ACHN (cell line): ENCODE data around the gene SOX6.

Source experiments
- DNase-seq: peaks from one replicate; pipeline ENCODE4 v3.0.0-alpha.2; 2015
- in situ Hi-C: cut with HindIII; loops from 2 replicates; pipeline ENCODE4 v1.10.0; 2017; ENCODE audit warnings: low sequenced_read_pairs, low pct_ligation_motif_present, low pct_unique_long_range_greater_than_20kb

Gene SOX6

DNA sequence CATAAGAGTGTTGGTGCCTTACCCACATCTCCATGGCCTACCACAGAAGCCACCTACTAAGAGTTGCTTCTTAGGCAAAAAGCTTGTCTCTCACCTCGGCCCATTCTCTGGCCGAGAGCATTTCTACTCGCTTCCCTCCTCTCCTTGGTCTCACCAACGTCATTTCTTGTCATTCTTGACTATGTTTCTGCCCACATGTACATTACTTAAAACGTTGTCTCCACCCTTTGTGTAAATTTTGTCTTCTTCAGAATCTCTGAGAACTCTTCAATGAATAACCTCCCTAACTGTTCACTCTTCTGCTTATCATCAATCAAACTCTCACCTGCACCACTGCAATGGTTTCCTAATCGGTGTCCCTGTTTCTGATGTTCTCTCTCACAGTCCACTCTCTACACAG, 20.1 kb downstream of the SOX6 start:
- in situ Hi-C loops = no loop called here
- DNase-seq = no peak

DNA sequence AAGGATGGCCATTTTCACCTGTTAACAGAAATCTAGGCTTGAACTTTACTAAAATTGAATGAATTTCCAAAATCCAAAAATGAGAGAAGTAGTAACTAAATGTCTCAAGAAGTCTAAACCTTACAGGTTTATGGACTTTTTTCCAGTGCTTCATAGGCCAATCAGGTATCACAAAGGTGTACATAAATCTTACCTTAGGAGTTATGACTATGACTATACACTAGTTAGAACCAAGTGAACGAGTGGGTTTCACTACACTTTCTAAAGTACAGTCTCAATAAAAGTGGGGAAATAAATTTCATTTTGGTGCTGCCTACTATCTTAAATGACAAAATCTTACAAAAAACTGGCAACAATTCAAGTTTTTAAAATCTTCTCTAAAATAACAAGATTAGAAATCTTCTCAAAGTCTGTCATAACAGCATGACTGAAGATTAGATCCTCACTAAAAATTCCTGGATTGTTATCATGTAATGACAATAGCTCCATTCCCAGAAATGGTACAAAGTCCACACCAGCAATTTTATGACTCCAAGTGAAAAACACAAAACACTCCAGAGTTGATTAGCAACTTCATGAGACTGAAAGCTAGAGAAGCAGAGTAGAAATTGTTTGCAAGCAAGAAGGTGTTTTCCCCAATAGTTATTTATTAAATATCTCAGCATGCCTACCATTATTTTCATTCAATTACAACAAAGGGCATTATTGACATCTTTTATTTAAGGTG, 20.9 kb downstream of the SOX6 start:
- DNase-seq = no peak
- in situ Hi-C loops = no loop called here

DNA sequence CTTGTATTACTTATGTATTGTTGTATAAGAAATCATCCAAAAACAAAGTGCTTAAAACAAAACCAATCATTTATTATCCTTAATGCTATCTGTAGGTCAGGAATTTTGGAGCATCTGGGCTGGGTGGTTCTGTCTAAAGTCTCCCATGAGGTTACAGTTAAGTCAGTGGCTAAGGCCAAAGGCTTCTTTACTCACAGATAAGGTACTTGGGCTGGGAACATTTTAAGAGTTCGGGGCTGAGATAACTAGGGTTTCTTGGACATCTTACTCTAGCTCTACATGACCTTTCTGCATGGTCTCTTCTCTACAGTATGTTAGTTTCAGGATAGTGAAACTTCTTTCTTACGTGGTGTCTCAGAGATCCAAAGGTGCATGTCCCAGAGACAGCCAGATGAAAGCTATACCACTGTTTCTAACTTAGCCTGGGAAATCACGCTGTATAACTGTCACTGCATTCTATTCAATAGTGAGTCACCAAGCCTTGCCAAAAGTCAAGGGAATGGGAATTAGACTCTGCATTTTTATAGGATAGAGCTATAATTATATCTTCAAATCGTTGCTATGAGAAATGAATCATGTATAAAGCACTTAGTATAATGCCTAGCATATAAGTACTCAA, 29.6 kb downstream of the SOX6 start:
- in situ Hi-C loops = no loop called here
- no peak for DNase-seq

DNA sequence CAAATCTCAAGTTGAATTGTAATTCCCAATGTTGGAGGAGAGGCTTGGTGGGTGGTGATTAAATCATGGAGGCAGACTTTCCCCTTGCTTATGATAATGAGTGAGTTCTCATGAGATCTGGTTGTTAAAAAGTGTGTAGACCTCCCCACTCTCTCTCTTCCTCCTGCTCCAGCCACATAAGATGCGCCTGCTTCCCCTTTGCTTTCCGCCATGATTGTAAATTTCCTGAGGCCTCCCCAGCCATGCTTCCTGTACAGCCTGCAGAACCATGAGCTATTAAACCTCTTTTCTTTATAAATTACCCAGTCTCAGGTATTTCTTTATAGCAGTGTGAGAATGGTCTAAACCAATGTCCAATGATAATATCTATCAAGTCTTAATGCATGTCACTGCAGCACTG, 34.2 kb downstream of the SOX6 start:
- in situ Hi-C loops = no loop called here
- DNase-seq = no peak

DNA sequence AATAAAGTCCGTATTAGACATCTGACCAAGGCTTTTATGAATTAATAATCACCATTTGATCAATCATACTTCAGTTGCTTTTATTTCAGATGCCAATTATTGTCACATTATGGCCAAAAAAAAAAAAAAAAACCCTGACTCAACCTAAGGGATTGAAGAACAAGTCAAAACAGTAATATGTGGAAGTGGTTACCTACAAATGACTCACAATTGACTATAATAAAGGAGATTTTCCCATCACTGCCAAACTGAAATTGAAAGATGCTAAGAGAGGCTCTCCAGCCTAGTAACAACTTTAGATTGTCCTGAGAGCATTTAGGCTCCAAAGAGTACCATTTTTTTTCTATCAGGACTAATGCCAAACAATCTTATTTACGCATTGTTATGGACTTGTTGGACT, 35.2 kb downstream of the SOX6 start:
- in situ Hi-C loops = no loop called here
- DNase-seq = no peak

DNA sequence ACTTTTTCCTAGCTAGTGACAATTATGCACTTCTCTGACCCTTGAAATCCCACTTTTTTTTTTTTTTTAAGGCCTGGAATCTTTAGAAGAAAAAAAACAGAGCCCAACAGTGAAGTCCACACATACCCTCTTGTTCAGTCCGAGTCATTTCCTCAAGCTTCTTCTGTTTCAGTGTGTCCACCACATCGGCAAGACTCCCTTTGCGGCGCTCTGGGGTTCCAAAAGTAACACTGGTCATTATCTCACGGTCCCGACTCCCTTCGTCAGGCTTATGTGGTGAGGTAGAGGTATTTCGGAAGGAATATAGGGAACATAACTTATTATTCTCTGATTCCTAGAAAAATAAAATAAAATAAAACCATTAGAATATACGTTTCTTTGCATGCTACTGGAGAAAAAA, 38.0 kb downstream of the SOX6 start:
- in situ Hi-C loops = no loop called here
- no peak for DNase-seq

DNA sequence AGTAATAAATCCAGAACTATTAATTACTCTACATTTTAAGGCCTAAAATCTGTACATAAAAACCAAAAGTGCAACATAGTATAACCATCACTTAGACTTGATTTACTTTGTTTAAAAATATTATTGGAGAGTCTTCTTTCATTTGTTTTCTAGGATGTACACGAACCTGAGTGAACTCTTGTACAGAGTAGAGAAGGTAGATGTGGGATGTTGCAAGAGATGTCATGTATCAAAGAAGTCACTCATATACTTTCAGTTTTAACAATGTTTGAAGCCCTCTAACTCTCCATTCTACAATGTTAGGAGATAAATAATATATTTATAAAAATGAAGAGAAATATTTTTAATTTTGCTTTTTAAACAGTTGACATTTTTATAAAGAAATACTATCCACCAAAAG, 38.6 kb downstream of the SOX6 start:
- in situ Hi-C loops = no loop called here
- no peak for DNase-seq

DNA sequence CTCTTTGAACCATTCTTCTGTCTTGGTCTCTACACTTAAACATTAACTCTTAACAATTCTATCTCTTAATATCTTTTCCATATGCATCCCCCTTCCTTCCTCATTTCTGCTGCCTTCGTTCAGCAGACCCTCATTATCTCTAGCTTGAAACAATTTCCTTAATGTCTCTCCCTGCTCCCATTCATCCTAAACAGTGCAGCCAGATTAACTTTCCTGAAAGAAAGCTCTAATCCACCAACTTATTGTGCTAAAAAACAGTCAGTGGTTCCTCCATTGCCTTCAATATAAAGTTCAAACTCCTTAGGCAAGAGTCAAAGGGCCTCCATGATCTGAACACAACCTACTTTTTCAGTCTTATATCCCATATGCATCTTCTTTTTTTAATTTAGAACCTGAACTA, 42.5 kb downstream of the SOX6 start:
- no peak for DNase-seq
- in situ Hi-C loops = no loop called here

DNA sequence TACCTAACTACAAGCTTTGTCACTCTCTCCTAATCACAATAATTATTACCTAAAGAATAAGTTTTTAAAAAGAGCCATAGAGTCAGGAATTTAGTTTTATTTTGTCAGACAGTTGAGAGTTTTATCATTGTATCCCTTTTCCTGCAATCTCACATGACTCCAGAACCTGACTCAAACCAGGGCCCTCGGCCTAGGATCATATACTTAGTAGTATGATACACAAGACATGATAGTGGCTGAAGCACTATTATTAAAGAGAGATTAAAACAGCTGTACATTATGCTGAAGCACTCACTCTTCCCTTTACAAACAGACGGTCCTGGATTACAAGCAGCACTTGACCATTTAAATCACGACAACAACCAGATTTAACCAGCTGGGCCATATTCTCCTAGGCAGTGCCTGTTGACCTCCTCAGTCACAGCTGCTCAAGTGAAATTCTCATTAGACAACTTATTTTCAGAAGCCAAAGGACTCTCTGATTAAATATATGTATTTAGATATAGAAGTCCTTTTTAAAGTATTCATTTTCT, 44.0 kb downstream of the SOX6 start:
- in situ Hi-C loops = no loop called here
- DNase-seq = no peak

DNA sequence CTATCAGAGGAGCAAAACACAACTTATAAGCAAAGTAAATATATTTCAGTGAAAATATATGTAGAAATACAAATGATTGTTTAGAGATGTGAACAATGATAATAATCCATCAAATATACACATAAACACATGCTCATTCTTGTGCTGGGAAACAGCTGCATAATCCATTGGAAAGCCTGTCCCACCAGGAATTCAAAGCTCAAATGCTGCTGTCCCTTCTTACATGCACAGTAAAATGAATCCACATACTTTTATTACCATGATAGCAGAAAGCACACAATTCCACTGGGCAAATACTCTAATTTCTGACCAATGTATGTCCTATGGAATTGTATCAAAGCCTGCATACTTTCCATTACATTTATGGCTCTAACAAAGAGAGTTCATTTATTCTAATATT, 44.5 kb downstream of the SOX6 start:
- in situ Hi-C loops = no loop called here
- no peak for DNase-seq

DNA sequence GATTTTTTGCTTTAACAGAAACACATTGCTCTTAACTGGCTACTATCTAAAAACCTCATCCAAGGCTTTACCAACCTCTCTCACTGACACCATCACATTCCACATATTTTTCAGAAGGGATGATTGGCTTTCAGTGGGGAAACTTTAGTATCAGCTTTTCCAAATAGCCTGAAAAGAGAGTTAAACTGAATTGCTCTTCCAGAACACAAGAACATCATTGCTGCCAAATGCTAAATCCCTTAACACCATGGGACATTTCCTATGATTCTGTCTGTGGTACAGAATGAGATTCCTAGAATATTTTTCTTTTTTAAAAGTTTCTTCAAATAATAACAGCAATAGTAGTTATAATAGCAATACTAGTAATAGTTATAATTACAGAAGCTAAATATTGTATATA, 45.4 kb downstream of the SOX6 start:
- in situ Hi-C loops = no loop called here
- no peak for DNase-seq

DNA sequence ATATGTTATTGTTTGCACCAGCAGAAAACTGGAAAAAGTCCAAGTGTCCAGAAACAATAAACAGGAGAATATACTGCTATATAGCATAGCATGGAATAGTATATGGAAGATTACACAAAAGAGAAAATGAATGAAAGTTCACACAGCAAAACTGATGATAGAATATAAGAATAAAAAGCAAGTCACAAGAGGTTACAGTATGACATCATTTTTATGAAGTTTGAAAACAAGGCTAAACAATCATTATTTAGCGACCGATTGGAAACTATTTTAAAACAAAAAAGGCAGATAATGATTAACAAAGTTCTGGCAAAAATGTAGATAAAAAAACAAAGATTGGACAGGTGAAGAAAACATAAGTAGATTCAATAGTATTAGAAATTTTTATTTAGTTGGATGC, 47.1 kb downstream of the SOX6 start:
- in situ Hi-C loops = no loop called here
- DNase-seq = no peak

DNA sequence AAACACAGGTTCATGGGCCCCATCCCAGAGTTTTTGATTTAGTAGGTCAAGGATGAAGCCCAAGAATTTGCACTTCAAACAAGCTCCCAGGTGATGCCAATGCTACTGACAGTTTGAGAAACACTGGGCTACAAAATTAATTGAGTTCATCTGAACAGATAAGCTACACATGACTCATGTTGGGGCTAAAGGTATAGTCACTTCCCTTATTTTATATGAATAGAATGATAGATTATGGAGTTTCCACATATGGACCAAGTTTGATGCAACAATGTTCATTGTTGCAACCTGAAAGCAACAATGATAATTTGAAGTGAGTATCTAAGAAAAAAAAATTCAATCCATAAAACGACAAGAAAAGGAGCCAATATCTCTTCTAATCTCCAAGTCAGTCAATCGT, 54.9 kb downstream of the SOX6 start:
- in situ Hi-C loops = no loop called here
- no peak for DNase-seq

DNA sequence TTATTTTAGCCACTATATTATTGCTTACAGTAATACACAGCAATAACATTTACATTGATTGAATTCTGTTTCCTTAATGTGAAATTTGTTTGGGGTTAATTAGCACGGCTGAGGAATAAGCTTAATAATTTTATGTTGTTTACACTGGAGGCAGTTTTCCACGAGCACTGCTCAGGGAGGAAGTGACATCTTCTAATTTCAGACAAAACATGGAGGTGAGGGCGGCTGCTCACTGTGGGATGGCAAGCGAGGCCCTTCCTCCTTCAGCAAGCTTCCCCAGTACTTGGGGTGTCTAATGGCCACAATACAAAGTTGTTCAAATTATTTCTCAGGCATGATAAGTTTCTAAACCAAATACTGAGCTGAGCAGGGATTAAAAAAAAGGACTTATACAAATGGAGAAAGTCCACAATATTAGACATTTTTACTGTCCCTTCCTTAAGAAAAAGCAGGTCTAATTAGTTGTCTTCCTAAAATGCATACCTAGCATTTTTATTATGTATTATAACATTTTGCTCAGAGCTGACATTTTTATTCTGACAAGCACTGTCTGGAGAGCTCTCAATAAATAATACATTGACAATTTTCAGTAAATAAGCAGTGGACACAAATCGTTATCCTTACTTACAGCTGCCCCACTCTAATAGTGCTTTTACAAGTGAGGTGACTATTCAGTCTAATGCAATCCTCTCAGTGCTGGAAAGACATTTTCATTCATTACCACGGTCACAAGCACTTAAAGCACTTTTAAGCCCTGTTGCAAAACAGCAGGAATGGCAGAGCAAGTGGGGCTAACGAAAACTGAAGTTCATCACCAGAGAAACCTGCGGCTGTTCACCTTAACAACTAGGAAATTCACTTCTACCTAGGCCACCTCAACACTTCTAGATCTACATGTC, 56.2 kb downstream of the SOX6 start:
- in situ Hi-C loops = no loop called here
- no peak for DNase-seq

DNA sequence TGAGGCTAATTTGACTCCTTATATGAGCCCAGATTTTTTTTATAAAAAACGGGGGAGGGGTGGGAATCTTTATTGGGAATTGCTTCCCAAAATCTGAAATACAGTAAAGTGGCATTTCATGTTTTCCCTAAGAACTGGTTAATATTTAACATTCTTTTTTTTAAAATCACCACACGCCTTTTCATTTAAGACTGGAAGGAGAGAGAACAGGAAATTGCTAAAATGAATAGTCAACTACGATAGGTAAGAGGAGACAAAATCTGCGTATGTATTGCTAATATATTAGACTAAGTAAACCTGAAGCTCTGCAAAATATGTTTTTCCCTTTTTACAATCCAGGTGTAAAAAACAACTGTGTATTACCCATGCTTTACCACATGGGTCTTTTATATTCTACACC, 57.0 kb downstream of the SOX6 start:
- in situ Hi-C loops = no loop called here
- DNase-seq = peak; percentile 20

DNA sequence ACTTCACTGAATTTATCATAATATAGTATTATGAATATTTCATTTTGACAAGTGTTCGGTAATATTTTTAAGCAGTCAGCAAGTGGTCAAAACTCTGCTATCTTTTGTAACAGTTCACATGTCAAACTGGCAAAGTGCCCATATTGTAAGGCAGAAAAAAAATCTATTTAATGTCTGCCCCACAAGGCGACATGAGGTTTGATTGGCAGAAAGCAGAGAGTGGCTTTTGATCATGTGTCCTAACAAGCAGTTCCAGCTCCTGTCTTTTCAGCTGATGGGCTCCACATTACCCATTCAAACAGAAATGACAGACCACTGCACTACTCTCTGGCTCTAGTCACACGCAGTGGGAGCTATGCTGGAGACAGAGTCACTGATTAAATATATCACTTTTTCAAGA, 59.0 kb downstream of the SOX6 start:
- in situ Hi-C loops = no loop called here
- no peak for DNase-seq

DNA sequence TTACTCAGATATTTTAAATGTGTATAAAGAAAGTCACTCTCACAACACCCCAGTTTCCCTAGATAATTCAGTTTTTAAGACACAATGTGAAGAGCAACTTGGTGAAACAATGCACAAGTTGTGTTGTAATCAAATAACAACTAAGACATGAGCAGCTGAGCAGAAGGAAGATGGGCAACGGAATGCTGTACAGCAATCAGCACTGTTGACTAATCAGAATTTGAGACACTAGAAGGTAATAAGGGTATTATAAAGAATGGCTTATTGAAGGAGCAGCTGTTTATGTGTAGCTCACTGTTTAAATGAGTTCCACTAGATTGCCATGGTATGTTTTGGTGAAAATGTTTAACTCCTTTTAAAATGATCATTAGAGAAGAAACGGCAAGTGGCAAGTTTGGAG, 60.1 kb downstream of the SOX6 start:
- no peak for DNase-seq
- in situ Hi-C loops = no loop called here

DNA sequence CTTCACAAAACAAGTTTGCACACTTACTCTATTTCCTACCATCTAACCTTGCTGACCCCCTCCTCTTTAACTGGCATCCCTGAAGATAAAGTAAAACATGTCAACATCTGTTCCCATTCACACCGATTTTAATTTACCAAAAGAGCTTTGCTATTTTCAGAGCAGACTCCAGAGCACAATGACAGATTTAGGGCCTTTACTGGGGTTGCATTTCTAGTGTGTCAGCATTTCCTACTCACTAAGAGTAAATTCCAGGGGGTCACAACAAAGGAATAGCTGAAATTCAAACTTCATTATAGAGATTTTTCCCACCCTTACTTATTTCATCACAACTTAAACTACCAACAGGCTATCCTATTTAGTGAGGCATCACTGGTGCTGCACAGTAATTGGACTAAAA, 60.8 kb downstream of the SOX6 start:
- DNase-seq = no peak
- in situ Hi-C loops = no loop called here

DNA sequence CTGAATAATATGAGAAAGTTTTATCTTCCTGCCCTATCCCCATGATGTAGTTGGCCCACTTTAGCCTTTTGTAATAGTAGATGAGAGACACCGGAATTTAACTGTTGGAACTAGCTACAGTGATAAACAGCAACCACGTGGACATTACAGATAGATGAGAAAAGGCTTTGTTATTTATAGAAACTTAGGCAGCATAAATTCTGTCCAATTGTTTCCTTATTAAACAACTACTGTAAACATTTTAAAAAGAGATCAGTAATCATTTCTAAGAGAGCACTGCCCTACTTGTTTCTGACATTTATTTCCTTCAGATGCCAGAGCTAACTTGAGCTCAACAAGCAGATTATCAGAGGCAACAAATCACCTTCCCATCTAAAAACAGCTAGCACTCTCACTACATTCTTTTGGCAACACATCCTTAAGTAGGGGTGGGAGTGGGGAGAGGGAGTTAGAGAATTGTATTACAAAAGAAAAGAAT, 63.1 kb downstream of the SOX6 start:
- in situ Hi-C loops = no loop called here
- DNase-seq = no peak
